ENCODE measurements around the gene FBXO42. TPM values are rescaled to one million over a fixed set of nuclear protein-coding genes. Genes with fewer than 3 reads are reported as not detected.

FBXO42 gene
- total RNA-seq, 1 donor from 2014 or later, result 25.6 TPM

GRCh38 chr1:16326833-16327404 is 25.4 kb downstream of the FBXO42 start:
- TF ChIP-seq EZH2 (IDR thresholded peaks at IDR 0.05; ENCODE audit: insufficient read depth, low read length) (no peak), CTCF (IDR thresholded peaks at IDR 0.05; ENCODE audit: insufficient read depth, low read depth, low read length) (no peak)
- no peak overlapping the region for H2AFZ ChIP-seq (ENCODE audit: low read depth, low read length)
- Mint-ChIP-seq H3K4me1 (ENCODE audit: low read depth, unreplicated experiment) (peaks cover 8% of the 10 kb centered on the region), H3K9me3 (ENCODE audit: unreplicated experiment) (no peaks in the 10 kb centered on the region), H3K27me3 (ENCODE audit: low read depth, unreplicated experiment) (no peaks in the 10 kb centered on the region), H3K27ac (ENCODE audit: unreplicated experiment) (no peak overlapping the region), H3K4me3 (ENCODE audit: unreplicated experiment) (no peak overlapping the region), H3K36me3 (ENCODE audit: low read depth, unreplicated experiment) (peaks cover 3% of the 10 kb centered on the region)
- H3K9ac ChIP-seq (ENCODE audit: low read length), result no peak overlapping the region
- H3K79me2 ChIP-seq (ENCODE audit: insufficient read depth, low read length), result peaks cover 74% of the 10 kb centered on the region
- peaks cover 11% of the 10 kb centered on the region for H3K4me1 ChIP-seq (ENCODE audit: insufficient read depth, low read length)
- peak; percentile 54 for FAIRE-seq
- H3K4me3 ChIP-seq (ENCODE audit: insufficient read depth, low read depth, low read length), result no peak overlapping the region
- H3K36me3 ChIP-seq (ENCODE audit: insufficient read depth, low read length), result no peaks in the 10 kb centered on the region
- H4K20me1 ChIP-seq (ENCODE audit: insufficient read depth, low read length), result peaks cover 36% of the 10 kb centered on the region
- H3K27me3 ChIP-seq (ENCODE audit: insufficient read depth, low read length), result no peaks in the 10 kb centered on the region
- H3K27ac ChIP-seq (ENCODE audit: low read depth, low read length), result no peak overlapping the region
- H3K9me3 ChIP-seq (ENCODE audit: insufficient read depth, low read depth, low read length), result no peaks in the 10 kb centered on the region
- H3K4me2 ChIP-seq (ENCODE audit: low read length), result no peak overlapping the region
- DNase-seq (ENCODE audit: low read depth), result no peak

- FAIRE-seq (peak; percentile 74), DNase-seq (ENCODE audit: low read depth) (peak; percentile 83)
- no peak overlapping the region for H3K9ac ChIP-seq (ENCODE audit: low read length)
- Mint-ChIP-seq H3K27me3 (ENCODE audit: low read depth, unreplicated experiment) (no peaks in the 10 kb centered on the region), H3K27ac (ENCODE audit: unreplicated experiment) (peak overlapping the region; percentile 48), H3K4me1 (ENCODE audit: low read depth, unreplicated experiment) (peaks cover 14% of the 10 kb centered on the region), H3K4me3 (ENCODE audit: unreplicated experiment) (no peak overlapping the region), H3K36me3 (ENCODE audit: low read depth, unreplicated experiment) (peaks cover 3% of the 10 kb centered on the region), H3K9me3 (ENCODE audit: unreplicated experiment) (no peaks in the 10 kb centered on the region)
- H3K27ac ChIP-seq (ENCODE audit: low read depth, low read length), result no peak overlapping the region
- peak overlapping the region; percentile 24 for H3K4me2 ChIP-seq (ENCODE audit: low read length)
- H3K4me3 ChIP-seq (ENCODE audit: insufficient read depth, low read depth, low read length), result no peak overlapping the region
- no peak overlapping the region for H2AFZ ChIP-seq (ENCODE audit: low read depth, low read length)
- no peaks in the 10 kb centered on the region for H3K27me3 ChIP-seq (ENCODE audit: insufficient read depth, low read length)
- H3K9me3 ChIP-seq (ENCODE audit: insufficient read depth, low read depth, low read length), result no peaks in the 10 kb centered on the region
- H3K4me1 ChIP-seq (ENCODE audit: insufficient read depth, low read length), result peaks cover 11% of the 10 kb centered on the region
- H3K36me3 ChIP-seq (ENCODE audit: insufficient read depth, low read length), result no peaks in the 10 kb centered on the region
- H4K20me1 ChIP-seq (ENCODE audit: insufficient read depth, low read length), result peaks cover 54% of the 10 kb centered on the region
- TF ChIP-seq CTCF (IDR thresholded peaks at IDR 0.05; ENCODE audit: insufficient read depth, low read depth, low read length), result no peak
- no peak for TF ChIP-seq EZH2 (IDR thresholded peaks at IDR 0.05; ENCODE audit: insufficient read depth, low read length)
- H3K79me2 ChIP-seq (ENCODE audit: insufficient read depth, low read length), result peaks cover 79% of the 10 kb centered on the region
These were observed 27.8 kb downstream of the FBXO42 start for GRCh38 chr1:16324456-16324890.

GRCh38 chr1:16321176-16321867 is 31.0 kb downstream of the FBXO42 start:
- H3K9ac ChIP-seq (ENCODE audit: low read length), result no peak overlapping the region
- TF ChIP-seq EZH2 (IDR thresholded peaks at IDR 0.05; ENCODE audit: insufficient read depth, low read length) (no peak), CTCF (IDR thresholded peaks at IDR 0.05; ENCODE audit: insufficient read depth, low read depth, low read length) (no peak)

More at GRCh38 chr1:16321176-16321867, 31.0 kb downstream of the FBXO42 start:
- H3K27ac Mint-ChIP-seq (ENCODE audit: unreplicated experiment), result no peak overlapping the region
- Histone ChIP-seq H3K9me3 (ENCODE audit: insufficient read depth, low read depth, low read length) (no peaks in the 10 kb centered on the region), H2AFZ (ENCODE audit: low read depth, low read length) (no peak overlapping the region), H3K4me1 (ENCODE audit: insufficient read depth, low read length) (peaks cover 11% of the 10 kb centered on the region), H4K20me1 (ENCODE audit: insufficient read depth, low read length) (peaks cover 68% of the 10 kb centered on the region), H3K4me2 (ENCODE audit: low read length) (no peak overlapping the region), H3K79me2 (ENCODE audit: insufficient read depth, low read length) (peaks cover 79% of the 10 kb centered on the region), H3K27ac (ENCODE audit: low read depth, low read length) (no peak overlapping the region), H3K4me3 (ENCODE audit: insufficient read depth, low read depth, low read length) (no peak overlapping the region), H3K27me3 (ENCODE audit: insufficient read depth, low read length) (no peaks in the 10 kb centered on the region), H3K36me3 (ENCODE audit: insufficient read depth, low read length) (no peaks in the 10 kb centered on the region)
- no peaks in the 10 kb centered on the region for H3K27me3 Mint-ChIP-seq (ENCODE audit: low read depth, unreplicated experiment)
- H3K36me3 Mint-ChIP-seq (ENCODE audit: low read depth, unreplicated experiment), result no peaks in the 10 kb centered on the region
- H3K4me1 Mint-ChIP-seq (ENCODE audit: low read depth, unreplicated experiment), result peaks cover 16% of the 10 kb centered on the region
- no peak overlapping the region for H3K4me3 Mint-ChIP-seq (ENCODE audit: unreplicated experiment)
- no peaks in the 10 kb centered on the region for H3K9me3 Mint-ChIP-seq (ENCODE audit: unreplicated experiment)
- FAIRE-seq (no peak), DNase-seq (ENCODE audit: low read depth) (no peak)

All from astrocyte (in vitro differentiated cells and primary cell).